GM10847 (cell line): ENCODE results near the gene APP.

Experiments
- POLR2A ChIP-seq: IDR thresholded peaks from 2 replicates; pipeline ENCODE4 v1.6.1; 2011; ENCODE audit not compliant: insufficient read length; ENCODE audit errors: extremely low read depth

APP gene

GRCh38 chr21:25912402-25912746, 258.2 kb downstream of the APP start:
- no peak for TF ChIP-seq POLR2A

- TF ChIP-seq POLR2A = no peak
These were observed 258.7 kb downstream of the APP start for GRCh38 chr21:25911730-25912401.

GRCh38 chr21:25910809-25911208, 259.8 kb downstream of the APP start:
- TF ChIP-seq POLR2A = no peak

GRCh38 chr21:25909341-25909740, 261.2 kb downstream of the APP start:
- no peak for TF ChIP-seq POLR2A

DNA sequence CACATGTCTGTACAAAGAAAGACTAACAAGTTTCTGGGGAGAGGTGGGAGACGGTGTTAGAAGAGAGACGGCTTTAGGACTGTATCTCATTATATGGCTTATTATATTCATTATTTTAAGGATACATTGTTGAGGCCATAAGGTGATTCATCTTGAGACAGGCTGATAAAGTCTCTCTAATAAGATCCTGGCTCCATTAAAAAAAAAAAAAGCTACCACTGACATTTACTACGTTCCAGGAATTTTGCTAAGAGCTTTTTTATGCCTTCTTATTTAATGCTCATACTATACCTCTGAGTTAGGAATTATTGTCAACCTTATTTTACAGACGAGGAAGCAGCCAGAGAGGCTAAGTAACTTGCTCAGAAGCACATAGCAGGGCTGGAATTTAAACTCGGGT, 262.1 kb downstream of the APP start:
- no peak for TF ChIP-seq POLR2A

GRCh38 chr21:25907573-25908275, 262.8 kb downstream of the APP start:
- TF ChIP-seq POLR2A = no peak

GRCh38 chr21:25906587-25906986, 264.0 kb downstream of the APP start:
- TF ChIP-seq POLR2A = no peak

GRCh38 chr21:25905126-25905525, 265.4 kb downstream of the APP start:
- TF ChIP-seq POLR2A = no peak

- TF ChIP-seq POLR2A = no peak
These were observed 266.4 kb downstream of the APP start for GRCh38 chr21:25904044-25904695.

- TF ChIP-seq POLR2A = no peak
These were observed 267.0 kb downstream of the APP start for GRCh38 chr21:25903607-25904006.

DNA sequence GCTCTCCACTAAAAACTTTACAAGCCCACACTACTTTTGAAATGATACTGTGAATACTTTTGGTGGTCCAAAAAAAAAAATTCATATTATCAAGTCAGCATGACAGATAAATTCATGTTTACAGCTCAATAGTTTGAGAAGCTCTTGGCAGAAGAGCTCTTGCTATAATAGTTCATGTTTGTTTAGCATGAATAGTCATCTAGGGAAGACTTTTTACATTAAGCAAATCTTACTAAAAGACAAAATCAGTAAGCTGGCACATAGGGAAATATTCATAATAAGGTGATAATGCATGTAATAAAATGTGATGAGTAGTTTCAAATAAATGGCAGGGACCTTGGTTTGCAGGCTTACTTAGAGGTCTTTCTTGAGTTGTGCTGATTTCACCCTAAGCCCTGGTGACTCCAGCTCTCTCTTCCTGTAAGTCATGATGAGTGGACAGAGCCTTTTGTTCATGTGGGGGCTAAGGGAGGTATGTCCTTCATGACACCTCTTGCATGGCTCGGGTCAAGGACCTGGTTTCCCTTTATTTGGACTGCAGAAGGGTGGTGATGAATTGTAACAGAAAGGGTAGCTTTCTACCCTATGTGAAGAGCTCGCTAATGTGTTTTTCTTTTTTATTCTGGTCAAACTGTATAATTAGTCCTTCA, 269.1 kb downstream of the APP start:
- TF ChIP-seq POLR2A = no peak

- TF ChIP-seq POLR2A = no peak
These were observed 271.9 kb downstream of the APP start for GRCh38 chr21:25898671-25899070.

DNA sequence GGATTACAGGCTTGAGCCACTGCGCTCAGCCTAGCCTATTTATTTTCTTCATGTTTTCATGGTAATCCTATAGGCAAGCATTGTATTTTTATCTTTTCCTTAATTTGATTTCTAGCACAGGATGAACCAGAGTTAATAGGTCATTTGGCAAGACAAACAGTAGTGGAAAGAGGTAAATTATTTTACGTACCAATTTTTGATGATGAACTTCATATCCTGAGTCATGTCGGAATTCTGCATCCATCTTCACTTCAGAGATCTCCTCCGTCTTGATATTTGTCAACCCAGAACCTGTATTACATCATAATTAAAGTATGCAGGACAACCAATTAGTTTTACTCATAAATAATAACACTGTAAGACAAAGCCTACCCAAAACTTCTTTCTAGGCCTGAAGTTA, 273.2 kb downstream of the APP start:
- no peak for TF ChIP-seq POLR2A

GRCh38 chr21:25896501-25897056, 274.0 kb downstream of the APP start:
- no peak for TF ChIP-seq POLR2A

DNA sequence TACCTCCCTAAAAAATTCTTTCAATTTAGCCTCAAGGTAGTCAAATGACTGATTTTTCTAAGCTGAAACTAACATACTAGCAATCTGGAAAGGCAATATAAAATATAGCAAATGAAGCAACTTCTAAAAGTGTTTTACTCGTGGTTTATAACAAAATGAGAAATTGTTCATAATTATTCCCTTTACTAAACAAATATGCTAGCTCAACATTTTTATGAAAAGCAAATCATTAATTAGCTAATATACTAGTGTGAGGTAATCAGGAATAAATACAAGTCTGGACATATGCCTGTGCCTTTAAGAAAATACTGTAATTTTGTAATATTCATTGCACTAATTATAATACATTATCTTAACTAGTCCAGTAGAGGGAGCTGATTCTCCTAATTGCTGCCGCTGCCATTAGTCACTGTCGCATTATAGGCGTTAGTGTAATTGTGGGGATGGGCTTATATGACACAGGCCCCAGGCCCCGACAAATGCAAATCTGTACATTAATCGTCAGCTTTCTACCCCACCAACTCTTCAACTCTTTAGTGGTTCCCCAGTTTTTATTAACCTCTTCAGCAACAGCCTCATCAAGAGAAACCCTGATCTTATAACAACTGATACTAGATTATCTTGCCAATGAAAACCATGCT, 274.9 kb downstream of the APP start:
- TF ChIP-seq POLR2A = no peak

- TF ChIP-seq POLR2A = no peak
These were observed 277.4 kb downstream of the APP start for GRCh38 chr21:25893191-25893590.

DNA sequence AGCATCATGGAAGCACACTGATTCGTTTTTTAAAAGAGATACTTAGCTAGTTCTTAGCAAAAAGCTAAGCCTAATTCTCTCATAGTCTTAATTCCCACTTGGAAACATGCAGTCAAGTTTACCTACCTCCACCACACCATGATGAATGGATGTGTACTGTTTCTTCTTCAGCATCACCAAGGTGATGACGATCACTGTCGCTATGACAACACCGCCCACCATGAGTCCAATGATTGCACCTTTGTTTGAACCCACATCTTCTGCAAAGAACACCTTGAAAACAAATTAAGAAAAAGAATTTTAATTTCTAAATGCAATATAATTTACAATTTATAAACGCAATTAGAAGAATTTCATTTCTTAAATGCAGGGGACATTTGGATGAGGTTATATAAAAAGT, 279.0 kb downstream of the APP start:
- no peak for TF ChIP-seq POLR2A
